HG02852 (cell line): ENCODE data around the gene DGLUCY.
"Not testable (repeated sequence)": the region's sequence is repeated elsewhere in the genome, so short reads cannot be mapped to it uniquely, and the experiment has no call there.

Experiments
- ATAC-seq: cut with Tn5 transposase; IDR thresholded peaks from one replicate; pipeline ENCODE4 v1.9.1; 2021; ENCODE audit warnings: mild to moderate bottlenecking, moderate library complexity; ENCODE audit not compliant: unreplicated experiment

The DGLUCY gene

DNA sequence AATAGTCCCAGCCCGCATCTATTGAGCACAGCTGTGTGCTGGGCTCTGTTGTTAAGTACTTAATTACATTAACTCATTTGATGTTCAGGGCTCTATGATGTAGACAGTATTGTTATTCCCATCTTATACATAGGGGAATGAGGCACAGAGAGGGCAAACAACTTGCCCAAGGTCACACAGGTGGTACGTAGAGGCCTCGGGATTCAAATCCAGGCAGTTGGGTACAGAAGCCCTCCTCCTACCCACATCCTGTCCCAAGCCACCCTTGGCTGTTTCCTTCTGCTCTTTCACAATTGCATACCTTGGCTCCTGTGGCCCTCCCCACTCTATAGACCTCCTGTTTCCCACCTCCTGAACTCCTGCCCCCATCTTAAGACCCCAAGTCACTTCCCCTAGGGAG, 140.6 kb downstream of the DGLUCY start:
- no peak for ATAC-seq

DNA sequence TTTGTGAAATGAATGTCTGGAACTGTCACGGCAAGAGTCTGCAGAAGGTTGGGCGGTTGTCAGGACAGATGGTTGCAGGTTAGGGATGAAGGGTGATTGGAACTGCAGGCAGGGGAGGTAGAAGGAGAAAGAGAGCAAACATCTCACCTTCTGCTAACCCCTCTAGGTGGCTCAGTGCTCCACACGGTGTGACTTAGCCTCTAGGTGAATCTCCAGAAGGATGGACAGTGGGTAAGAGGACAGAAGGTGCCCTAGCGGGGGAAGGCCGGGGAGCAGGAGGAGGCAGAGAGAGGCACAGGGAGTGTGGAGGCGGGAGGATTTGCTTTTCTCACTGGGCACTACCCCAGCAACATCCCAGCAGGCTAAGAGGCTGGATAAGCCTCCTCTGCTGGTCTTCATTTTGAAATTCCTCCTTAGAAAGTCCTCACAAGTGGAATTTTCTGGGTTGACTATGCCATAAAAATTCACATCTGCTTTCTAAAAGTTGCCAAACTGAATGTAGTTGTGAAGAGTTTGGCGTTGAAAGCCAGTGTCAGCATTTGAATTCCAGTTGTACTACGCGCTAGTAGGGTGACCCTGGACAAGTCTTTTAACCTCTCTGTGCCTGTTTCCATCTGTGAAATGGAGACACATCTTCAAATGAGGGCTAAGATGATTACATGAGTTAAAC, 141.3 kb downstream of the DGLUCY start:
- no peak for ATAC-seq

DNA sequence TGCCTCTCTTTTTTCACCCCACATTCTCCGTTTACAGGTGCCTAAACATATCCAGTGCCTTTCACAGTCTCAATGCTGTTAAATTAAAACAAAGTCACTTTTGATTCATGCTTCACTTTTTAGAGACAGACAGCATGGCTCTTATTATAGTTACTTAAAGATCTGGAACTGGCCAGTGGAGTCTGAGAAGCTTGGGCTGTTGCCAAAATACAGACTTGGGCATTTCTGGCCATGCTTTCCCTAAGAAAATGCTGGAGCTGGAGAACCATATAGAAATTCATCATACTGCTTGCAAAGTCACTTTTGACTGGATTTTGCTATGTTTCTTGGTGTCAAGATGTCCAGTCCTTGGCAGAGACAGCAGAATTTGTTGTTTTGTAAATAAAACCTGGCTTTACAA, 142.8 kb downstream of the DGLUCY start:
- no peak for ATAC-seq

DNA sequence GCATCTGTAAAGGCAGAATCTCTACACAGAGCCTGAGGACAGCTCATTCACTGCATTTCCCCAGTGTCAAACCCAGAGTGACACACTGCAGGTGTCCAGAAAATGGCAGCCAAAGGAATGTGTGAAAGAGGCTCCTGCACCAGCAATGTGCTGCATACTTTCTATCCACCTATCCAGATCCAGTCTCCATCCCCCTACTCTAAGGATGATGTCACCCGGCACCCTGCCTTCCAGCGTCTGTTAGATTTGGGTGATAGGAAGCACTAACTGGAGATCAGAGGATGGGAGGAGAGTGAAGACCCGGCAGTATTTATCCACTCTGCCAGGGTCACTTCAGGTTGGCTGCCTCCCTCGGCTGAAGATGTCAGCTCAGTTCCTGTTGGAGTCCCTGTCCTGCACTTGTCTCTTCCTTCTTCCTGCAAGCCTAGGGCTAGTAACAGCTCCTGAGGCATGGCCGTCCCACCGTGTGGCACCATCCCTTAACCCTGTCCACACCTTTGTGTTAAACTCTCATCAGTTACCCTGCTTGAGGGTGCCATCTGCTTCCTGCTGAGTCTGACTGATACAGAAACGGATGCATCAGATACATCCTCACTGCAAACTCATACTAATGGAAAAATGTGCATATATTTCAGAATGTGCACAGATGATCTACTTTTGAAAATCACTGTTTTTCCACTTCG, 143.6 kb downstream of the DGLUCY start:
- ATAC-seq: no peak

DNA sequence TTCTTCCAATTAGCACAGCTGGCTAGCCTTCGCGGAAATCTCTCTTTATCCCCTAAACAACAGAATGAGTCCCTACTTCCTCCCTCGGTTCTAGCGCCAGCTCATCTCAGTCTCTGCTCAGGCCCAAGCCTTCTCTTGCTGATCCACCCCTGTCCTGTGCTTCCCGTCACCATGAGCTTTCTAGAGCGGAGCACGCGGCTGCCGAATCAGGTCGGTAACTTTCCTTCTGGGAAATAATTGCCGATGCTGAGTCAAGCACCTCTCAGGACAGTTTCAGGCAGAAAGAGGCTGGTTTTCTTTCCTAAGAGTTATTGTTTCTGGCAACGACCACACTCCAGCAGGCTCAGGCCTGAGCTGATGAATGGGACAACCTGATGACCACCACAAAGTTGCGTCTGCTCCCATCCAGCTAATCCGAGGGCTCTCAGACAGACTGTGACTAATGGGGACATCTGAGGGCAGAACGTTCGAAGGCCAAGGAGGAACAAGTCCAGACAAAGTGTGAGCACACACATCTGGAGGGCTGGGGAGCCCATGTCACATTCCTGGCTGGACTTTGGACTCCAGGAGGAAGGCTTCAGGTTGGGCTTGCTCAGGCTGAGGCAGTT, 144.2 kb downstream of the DGLUCY start:
- no peak for ATAC-seq

DNA sequence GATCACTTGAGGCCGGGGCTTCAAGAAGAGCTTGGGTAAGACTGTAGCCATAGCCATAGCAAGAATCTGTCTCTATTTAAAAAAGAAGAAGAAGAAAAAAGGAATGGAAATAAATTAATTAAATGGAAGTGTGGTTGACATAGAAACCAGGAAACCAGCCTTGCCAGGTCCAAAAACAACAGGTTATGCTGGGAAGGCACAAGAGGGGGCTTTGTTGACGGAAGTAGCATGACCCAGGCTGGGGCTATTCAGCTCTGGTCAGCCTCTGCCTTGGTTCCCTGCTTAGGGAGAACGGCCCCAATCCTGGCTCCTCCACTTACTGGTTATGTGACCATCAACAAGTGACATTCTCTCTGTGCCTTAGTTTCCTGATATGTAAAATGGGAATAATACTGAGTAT, 145.0 kb downstream of the DGLUCY start:
- no peak for ATAC-seq

DNA sequence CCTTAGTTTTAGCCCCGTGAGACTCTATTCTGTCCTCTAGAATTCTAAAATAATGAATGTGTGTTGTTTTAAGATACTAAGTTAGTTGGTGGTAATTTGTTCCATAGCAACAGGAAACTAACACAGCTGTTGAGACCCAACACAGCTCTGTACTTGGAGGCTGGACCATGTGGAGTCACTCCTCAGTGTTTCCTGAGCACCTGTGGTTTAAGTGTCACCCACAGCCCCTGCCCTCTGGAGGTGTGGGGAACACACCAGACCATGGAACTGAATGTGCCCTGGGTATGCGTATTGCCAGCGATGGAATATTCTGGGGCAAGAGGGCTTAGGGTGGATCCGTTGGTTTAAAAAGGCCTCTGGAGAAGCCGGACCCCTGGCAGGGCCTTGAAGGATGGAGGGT, 147.2 kb downstream of the DGLUCY start:
- ATAC-seq: no peak

DNA sequence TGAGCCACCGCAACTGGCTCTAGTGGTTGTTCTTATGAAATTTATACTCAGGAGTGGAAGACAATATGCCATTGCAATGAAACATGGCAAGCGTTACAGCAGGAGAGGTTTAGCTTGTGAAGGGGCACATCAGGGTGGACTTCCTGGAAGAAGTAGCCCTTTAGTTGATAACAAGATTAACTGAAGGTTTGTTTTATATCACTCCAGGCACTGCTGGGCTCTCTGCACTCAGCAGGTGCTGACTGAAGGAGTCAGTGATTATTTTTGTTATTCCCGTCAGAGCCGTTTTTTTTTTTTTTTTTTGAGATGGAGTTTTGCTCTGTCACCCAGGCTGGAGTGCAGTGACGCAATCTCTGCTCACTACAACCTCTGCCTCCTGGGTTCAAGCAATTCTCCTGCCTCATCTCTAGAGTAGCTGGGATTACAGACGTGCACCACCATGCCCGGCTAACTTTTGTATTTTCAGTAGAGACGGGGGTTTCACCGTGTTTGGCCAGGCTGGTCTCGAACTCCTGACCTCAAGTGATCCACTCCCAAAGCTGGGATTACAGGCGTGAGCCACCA, 148.2 kb downstream of the DGLUCY start:
- no peak for ATAC-seq

DNA sequence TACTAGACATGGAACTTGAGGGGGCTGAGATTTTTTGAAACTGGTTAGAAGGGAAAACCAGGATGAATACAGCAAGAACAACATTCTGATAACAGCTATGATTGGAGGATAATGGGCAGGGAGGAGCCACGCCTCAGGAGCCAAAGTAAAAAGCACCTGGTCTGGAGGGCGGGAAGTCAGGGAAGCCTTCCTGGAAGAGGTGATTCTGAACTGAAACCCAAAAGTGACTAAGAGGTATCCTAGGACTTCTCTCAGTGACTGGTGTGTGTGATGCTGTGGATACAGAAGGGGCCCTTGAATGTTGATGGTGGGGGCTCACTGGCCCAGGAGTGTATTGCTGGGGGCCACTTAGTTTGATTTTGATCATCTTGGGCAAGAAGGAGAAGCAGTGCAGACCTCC, 149.5 kb downstream of the DGLUCY start:
- no peak for ATAC-seq

DNA sequence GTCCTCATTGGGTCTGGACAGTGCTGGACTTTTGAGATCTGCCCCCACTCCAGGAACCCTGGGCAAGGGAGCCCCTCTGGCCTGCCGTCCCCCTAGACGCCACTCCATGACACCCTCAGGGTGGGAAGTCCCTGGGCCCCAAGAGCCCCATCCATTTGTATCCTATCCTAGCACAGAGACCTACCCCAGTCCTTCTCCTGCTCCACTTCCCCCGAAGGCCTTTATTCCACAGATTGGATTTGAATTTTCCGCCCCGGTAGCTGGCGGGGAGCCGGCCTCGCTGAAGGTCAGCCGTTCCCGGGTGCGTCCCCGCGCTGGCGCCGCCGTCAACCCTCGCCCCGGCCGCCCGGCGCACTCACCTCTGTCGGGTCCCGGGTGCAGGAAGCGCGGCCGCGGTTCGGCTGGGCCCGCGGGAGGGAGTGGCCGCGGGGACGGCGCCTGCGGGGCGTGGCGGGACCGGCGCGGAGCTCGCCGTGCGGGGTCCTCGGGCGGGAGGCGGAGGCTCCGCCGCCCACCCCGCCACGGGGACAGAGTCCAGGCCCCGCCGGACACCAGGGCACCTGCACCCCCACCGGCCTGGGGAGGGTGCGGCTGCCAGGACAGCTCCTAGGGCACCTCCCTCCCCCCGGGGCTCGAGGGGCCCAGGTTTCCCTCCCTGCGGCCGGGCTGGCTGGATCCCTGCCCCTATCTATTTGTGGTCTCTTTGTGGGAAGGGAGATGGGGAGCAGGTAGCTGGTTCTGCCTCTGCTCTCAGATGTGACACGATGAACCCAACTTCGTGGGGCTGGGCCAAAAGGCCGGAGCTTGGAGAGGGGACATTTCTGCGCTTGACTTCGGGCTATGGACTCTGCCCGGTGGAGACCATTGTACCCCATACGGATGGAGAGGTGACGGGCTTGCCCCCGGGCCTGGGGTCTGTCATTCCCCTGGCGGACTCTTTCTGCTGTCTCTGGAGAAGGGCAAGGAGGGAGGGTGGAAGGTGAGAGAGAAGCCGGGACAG, 150.6 kb downstream of the DGLUCY start:
- no peak for ATAC-seq

DNA sequence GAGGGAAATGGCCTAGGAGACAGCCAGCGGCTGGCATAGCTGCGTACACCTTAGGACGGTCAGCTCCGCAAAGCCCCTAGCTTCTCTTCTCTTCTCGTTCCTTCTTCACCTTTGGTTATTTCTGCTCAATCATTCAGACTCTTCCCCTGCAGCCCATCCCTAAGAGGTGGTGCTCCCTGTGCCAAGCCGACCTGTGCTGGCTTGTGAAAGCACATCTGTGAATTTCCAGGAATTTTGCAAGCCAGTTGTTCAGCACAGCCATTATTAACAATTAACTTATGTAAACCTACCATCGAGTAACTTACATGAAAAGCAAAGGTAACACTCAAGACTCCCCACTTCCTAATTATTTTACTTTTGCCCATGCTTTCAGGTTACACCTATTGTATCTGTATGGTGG, 151.5 kb downstream of the DGLUCY start:
- no peak for ATAC-seq

DNA sequence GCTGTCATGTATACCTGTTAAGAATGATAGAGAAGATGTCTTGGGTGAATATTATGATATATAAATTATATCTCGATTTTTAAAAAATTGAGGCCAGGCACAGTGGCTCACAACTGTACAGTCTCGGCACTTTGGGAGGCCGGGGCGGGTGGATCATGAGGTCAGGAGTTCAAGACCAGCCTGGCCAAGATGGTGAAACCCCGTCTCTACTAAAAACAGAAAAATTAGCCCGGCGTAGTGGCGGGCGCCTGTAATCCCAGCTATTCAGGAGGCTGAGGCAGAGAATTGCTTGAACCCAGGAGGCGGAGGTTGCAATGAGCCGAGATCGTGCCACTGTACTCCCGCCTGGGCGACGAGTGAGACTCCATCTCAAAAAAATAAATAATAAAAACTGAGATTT, 152.4 kb downstream of the DGLUCY start:
- not testable (repeated sequence) for ATAC-seq

DNA sequence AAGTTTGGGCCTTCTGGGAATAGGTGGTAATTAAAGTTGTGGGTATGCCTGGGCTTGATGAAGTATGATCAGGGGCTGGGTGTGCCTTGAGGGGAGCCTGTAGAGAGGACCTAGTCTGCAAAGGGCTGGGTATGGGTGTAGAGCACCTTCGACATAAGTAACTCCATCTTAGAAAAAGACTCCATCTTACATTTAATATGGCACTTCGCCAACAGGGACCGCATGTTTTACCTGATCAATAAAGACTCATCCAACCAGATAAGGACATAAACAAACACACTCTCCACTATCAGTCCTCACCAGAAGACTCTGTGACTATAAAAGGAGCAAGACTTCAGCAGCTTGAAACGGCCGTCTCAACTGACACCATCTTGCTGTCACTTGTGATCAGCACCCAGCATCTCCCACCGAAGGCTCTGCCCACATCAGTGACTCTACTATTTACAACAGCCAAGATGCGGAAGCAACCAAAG, 154.1 kb downstream of the DGLUCY start:
- no peak for ATAC-seq

DNA sequence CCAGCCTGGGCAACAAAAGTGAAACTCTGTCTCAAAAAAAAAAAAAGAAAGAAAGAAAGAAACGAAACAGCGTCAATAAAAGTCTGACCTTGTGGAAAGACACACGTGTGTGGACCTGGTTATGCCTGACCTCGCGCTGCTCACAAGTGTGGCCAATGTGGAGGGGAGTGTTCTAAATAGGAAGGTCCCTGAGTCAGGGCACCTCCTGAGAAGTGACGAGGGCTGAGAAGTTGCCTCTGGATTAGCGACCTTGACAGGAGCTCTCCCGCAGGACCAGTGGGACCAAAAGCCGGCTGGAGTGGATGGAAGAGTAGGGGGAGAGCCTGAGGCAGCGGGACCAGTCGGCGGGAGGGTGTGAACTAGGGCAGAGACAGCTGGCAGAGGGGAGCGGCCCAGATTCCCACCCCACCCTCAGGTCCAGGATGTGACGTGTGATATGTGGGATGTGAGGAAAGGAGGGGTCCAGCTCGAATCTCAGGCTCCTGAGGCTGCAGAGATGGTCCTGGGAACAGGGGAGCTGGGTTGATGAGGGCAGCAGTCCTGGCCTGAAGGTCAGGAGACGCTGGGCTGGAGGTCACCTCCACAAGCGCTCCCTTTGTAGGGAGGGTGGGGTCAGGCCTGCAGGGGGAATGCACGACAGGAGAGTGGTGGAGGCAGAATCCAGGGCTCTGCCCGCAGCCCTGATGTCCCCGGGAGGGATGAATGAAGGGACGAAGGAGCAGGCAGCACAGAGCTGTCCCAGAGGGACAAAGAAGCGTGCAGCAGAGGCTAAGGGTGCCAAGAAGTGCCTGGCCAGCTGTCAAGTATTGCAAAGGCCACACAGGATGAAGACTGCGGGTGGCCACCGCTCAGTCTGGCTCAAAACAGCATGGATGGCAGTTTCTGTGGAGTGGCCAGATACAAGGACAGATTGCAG, 155.5 kb downstream of the DGLUCY start:
- no peak for ATAC-seq

DNA sequence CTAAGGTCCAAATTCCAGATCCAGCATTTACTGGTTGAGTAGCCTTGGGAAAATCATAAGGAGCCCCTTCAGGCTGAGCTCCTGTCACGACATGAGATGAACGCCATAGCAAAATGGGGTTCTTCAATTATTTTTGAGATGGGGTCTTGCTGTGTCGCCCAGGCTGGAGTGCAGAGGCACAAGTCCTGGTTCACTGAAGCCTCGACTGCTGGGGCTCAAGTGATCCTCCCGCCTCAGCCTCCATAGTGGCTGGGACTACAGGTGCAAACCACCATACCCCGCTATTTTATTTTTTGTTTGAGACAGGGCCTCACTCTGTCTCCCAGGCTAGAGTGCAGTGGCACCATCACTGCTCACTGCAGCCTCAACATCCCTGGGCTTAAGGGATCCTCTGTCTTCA, 156.3 kb downstream of the DGLUCY start:
- ATAC-seq: no peak

DNA sequence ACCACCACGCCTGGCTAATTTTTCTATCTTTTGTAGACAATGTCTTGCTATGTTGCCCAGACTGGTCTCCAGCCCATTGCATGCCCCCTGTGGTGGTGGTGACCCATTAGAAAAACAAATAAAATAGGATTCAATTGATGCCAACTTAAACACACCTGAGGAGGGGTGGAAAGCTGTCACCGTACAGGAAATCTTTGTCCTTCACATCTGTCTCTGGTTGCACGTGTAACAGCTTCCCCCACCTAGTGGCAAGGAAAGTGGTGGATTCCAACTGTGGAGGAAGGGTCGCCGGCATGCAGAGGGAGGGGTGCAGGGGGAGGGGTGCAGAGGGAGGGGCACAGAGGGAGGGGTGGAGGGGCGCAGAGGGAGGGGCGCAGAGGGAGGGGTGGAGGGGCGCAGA, 156.7 kb downstream of the DGLUCY start:
- no peak for ATAC-seq

DNA sequence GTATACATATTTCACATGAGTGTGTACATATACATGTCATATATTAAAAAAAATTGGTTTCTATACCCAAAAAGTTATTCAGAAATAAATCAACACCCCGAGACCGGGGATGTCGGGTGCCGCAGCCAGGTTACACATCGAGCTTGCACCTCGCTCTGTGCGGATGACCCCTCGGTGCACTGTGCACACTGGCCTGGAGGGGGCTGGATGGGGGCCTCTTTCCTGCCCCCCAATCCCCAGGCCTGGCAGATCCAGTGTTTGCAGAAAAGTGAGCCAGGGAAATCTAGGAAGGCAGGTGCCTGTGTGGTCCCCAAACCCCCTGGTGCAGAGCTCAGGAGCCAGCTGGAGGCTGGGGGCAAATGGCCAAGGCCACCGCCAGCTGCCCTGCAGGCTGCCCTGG, 157.8 kb downstream of the DGLUCY start:
- no peak for ATAC-seq

DNA sequence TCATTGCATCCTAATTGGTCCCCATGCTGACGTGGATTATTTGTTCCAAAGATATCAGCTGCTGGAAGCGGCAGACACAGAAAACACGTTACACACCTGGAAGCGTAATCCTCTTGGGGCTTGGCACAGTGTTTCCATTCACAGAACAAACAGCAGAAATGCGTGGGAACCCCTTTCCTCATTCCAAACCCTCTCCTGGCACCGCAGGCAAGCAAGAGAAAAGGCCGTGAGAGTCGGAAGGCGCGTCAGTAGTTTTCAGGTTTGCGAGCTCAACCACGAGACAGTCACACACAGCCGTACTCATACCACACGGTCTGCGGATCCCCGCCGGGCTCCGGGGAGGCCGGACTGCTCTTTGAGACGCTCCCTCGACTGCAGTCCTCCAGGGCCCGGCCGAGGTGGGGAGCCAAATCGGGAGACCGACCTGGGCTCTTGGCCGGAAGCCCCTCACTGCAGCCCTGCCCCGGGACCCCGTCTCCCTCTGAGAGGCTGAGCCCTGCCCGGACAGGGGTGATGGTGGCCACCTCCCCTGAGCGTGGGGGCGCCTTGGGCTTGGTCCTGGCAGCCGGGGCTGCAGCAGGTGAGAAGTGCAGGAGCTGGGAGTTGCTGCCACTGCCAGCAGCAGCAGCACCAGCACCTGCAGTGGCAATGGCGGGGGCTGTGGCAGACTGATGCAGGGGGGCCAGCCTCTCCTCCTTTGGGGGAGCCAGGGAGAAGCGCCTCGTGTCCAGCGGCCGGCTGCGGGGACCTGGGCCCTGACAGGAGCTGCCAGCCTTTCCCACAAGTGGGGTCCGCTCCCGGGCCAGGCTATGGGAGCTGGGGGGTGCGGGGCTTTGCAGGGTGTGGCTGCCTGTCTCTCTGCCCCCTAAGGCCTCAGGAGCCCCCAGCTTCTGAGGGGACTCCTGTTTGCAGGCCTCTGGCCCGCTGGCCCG, 158.7 kb downstream of the DGLUCY start:
- no peak for ATAC-seq
